ENCODE data around the gene AHCYL2. TPM values are rescaled to one million over a fixed set of nuclear protein-coding genes. Genes with fewer than 3 reads are reported as not detected.
"Not testable (repeated sequence)": the region's sequence is repeated elsewhere in the genome, so short reads cannot be mapped to it uniquely, and the experiment has no call there.

Gene AHCYL2
- total RNA-seq, 1 experiment from 2014 or later, result 30.1 TPM

- in situ Hi-C loops (cut with HindIII; ENCODE audit: low pct_unique_long_range_greater_than_20kb, low sequenced_read_pairs), result no loop called here
- DNase-seq (ENCODE audit: low read depth, low spot score), result no peak
These were observed 40.5 kb downstream of the AHCYL2 start for GRCh38 chr7:129265328-129265727.

DNA sequence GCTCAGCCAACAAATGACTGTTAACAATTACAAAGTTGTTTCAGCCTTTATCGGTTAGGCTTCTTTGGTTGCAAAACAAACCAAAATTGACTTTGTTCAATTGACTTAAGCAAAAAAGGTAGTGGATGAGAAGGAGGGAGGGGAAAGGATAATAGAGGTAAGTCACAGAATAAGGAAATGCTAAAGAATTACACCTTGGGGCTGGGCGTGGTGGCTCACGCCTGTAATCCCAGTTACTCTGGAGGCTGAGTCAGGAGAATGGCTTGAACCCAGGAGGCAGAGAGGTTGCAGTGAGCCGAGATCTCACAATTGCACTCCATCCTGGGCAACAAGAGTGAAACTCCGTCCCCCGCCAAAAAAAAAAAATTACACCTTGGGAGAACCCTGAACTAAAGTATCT lies 41.4 kb downstream of the AHCYL2 start:
- no peak for DNase-seq (ENCODE audit: low read depth, low spot score)
- in situ Hi-C loops (cut with HindIII; ENCODE audit: low pct_unique_long_range_greater_than_20kb, low sequenced_read_pairs), result no loop called here

DNA sequence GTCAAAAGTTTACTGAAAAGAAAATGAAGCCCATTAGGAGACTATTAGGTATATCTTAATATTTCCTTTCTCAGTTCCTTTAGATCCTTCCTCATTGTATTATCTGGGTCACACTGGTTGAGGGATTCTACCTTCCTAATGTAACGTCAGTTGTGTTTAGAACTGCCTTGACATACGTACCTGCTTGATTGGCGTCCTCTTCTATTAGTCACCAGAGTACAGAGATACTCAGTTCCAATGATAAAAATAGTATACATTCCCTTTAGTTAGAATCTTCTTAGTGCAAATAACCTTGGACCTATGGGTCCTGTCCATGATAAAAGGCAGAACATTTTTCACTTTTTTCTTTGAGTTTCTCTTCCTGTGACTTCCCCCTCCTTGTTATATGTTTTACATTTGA lies 45.2 kb downstream of the AHCYL2 start:
- in situ Hi-C loops (cut with HindIII; ENCODE audit: low pct_unique_long_range_greater_than_20kb, low sequenced_read_pairs), result no loop called here

DNA sequence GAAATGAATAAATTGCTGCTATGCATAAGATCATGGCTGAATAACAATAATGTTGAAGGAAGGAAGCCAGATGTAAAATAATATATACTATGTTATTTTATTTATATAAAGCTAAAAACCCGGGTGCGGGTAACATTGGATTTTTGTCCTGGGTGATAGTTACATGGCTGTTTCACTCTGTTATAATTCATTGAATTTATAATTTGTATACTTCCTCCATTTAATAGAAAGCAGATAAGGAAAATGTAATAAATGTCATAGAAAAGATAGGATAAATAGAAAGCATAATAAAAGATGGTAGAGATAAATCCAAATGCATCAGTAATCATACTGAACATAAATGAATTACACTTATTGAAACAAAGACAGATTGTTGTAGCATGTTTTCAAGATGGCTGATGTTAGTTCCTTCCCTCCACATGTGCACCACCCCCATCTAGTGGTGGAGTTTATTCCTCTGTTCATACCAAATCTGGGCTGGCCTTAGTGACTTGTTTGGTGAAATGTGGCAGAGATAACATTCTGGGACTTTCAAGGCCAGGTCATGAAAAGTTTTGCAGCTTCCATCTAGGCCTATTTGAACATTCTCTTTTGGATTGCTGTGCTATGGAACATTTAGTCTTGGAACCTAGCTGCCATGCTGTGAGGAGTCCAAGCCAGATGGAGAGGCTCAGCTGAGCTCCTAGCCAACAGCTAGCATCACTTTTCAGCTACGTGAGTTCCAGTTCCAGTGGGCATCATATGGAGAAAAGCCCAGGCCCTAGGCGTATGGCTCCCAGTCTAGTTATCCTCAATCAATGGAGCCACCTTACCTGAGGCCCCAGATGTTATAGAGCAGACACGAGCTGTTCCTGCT lies 46.9 kb downstream of the AHCYL2 start:
- in situ Hi-C loops (cut with HindIII; ENCODE audit: low pct_unique_long_range_greater_than_20kb, low sequenced_read_pairs), result no loop called here

More for the DNA sequence above, 45.2 kb downstream of the AHCYL2 start:
- no peak for DNase-seq (ENCODE audit: low read depth, low spot score)

GRCh38 chr7:129273936-129274335 lies 49.1 kb downstream of the AHCYL2 start:
- DNase-seq (ENCODE audit: low read depth, low spot score), result no peak
- in situ Hi-C loops (cut with HindIII; ENCODE audit: low pct_unique_long_range_greater_than_20kb, low sequenced_read_pairs), result no loop called here

More for the DNA sequence above, 46.9 kb downstream of the AHCYL2 start:
- peak; percentile 92 for DNase-seq (ENCODE audit: low read depth, low spot score)

GRCh38 chr7:129277629-129278028 lies 52.8 kb downstream of the AHCYL2 start:
- in situ Hi-C loops (cut with HindIII; ENCODE audit: low pct_unique_long_range_greater_than_20kb, low sequenced_read_pairs), result no loop called here
- DNase-seq (ENCODE audit: low read depth, low spot score), result no peak

GRCh38 chr7:129278688-129279087 lies 53.9 kb downstream of the AHCYL2 start:
- DNase-seq (ENCODE audit: low read depth, low spot score), result no peak
- in situ Hi-C loops (cut with HindIII; ENCODE audit: low pct_unique_long_range_greater_than_20kb, low sequenced_read_pairs), result no loop called here

GRCh38 chr7:129279757-129280156 lies 54.9 kb downstream of the AHCYL2 start:
- DNase-seq (ENCODE audit: low read depth, low spot score), result no peak
- in situ Hi-C loops (cut with HindIII; ENCODE audit: low pct_unique_long_range_greater_than_20kb, low sequenced_read_pairs), result no loop called here

DNA sequence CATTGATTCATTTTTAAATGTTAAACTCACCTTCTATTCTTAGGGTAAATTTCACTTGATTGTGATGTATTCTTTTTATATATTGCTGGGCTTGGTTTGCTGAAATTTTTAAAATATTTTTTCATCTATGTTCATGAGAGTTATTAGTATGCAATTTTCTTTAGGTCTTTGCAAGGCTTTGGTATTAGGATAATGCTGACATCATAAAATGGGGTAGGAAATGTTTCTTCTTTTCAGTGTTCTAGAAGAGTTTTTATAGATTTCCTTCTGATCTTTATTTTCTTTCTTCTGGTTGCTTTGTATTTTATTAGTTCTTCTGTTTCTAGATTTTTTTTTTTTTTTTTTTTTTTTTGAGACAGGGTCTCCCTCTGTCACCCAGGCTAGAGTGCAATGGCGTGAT lies 56.3 kb downstream of the AHCYL2 start:
- DNase-seq (ENCODE audit: low read depth, low spot score), result no peak
- in situ Hi-C loops (cut with HindIII; ENCODE audit: low pct_unique_long_range_greater_than_20kb, low sequenced_read_pairs), result no loop called here

GRCh38 chr7:129282865-129283264 lies 58.0 kb downstream of the AHCYL2 start:
- DNase-seq (ENCODE audit: low read depth, low spot score), result no peak
- in situ Hi-C loops (cut with HindIII; ENCODE audit: low pct_unique_long_range_greater_than_20kb, low sequenced_read_pairs), result no loop called here

DNA sequence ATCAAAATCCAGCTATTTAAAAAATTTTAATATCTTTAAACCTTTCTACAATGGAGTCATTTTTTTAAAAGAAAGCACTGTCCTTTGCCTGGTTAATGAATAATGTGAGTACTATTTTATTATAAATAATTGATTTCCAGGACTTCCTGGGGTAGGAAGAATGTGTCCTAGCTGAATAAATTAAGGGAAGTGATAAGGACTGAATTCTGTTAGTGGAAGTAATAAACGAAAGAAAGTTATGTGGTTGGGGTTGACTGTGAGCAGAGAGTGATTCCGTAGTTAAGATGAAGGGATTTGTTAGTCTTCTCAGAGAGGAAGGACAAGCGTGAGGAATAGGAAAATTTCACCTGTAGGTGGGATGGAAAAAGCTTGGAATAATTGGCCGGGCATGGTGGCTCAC lies 59.1 kb downstream of the AHCYL2 start:
- DNase-seq (ENCODE audit: low read depth, low spot score), result no peak
- in situ Hi-C loops (cut with HindIII; ENCODE audit: low pct_unique_long_range_greater_than_20kb, low sequenced_read_pairs), result no loop called here

GRCh38 chr7:129285111-129285510 lies 60.3 kb downstream of the AHCYL2 start:
- peak; percentile 14 for DNase-seq (ENCODE audit: low read depth, low spot score)
- in situ Hi-C loops (cut with HindIII; ENCODE audit: low pct_unique_long_range_greater_than_20kb, low sequenced_read_pairs), result no loop called here

GRCh38 chr7:129292861-129293260 lies 68.0 kb downstream of the AHCYL2 start:
- DNase-seq (ENCODE audit: low read depth, low spot score), result no peak
- in situ Hi-C loops (cut with HindIII; ENCODE audit: low pct_unique_long_range_greater_than_20kb, low sequenced_read_pairs), result no loop called here

- in situ Hi-C loops (cut with HindIII; ENCODE audit: low pct_unique_long_range_greater_than_20kb, low sequenced_read_pairs), result no loop called here
These were observed 70.2 kb downstream of the AHCYL2 start for GRCh38 chr7:129295015-129295423.

GRCh38 chr7:129298268-129298893 lies 73.6 kb downstream of the AHCYL2 start:
- DNase-seq (ENCODE audit: low read depth, low spot score), result peak; percentile 62
- in situ Hi-C loops (cut with HindIII; ENCODE audit: low pct_unique_long_range_greater_than_20kb, low sequenced_read_pairs), result no loop called here

More at GRCh38 chr7:129295015-129295423, 70.2 kb downstream of the AHCYL2 start:
- DNase-seq (ENCODE audit: low read depth, low spot score), result peak; percentile 33

GRCh38 chr7:129299889-129300288 lies 75.1 kb downstream of the AHCYL2 start:
- in situ Hi-C loops (cut with HindIII; ENCODE audit: low pct_unique_long_range_greater_than_20kb, low sequenced_read_pairs), result no loop called here
- no peak for DNase-seq (ENCODE audit: low read depth, low spot score)

DNA sequence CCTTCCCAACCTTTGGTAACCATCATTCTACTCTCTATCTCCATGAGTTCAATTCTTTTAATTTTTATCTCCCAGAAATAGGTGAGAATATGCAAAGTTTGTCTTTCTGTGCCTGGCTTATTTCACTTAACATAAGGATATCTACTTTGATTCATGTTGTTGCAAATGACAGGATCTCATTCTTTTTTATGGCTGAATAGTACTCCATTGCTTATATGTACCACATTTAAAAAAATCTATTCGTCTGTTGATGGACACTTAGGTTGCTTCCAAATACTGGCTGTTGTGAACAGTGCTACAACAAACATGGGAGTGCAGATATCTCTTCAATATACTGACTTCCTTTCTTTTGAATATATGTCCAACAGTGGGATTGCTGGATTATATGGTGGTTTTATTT lies 75.5 kb downstream of the AHCYL2 start:
- in situ Hi-C loops (cut with HindIII; ENCODE audit: low pct_unique_long_range_greater_than_20kb, low sequenced_read_pairs); DNase-seq (ENCODE audit: low read depth, low spot score): not testable (repeated sequence)

- in situ Hi-C loops (cut with HindIII; ENCODE audit: low pct_unique_long_range_greater_than_20kb, low sequenced_read_pairs), result no loop called here
- DNase-seq (ENCODE audit: low read depth, low spot score), result no peak
These were observed 82.8 kb downstream of the AHCYL2 start for GRCh38 chr7:129307592-129307991.

DNA sequence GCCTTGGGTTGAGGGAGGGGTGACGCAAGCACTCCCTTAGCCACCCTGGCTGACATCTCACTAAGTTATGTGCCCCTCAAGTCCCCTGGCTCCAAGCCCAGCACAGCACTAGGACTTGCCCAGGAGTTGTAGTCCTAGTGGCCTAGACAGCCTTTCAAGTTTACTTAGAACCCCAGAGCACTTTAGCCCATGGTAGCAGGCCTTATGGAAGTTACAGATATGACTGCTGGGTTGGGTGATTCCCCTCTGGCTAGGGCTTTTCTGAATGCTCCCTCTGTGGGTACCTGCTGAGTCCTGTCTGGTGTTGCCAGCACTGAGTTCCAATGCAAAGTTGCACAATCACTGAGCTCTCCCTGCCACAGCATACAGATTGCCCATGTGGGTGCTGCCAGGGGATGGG lies 83.2 kb downstream of the AHCYL2 start:
- in situ Hi-C loops (cut with HindIII; ENCODE audit: low pct_unique_long_range_greater_than_20kb, low sequenced_read_pairs), result no loop called here
- peak; percentile 55 for DNase-seq (ENCODE audit: low read depth, low spot score)
